HG02678 (cell line): Measurements from ENCODE around the gene MAST3.
"Not testable (repeated sequence)": the region's sequence is repeated elsewhere in the genome, so short reads cannot be mapped to it uniquely, and the experiment has no call there.

Experiments used
- ATAC-seq: cut with Tn5 transposase; IDR thresholded peaks from one replicate; pipeline ENCODE4 v1.9.1; 2021; ENCODE audit warnings: mild to moderate bottlenecking, moderate library complexity; ENCODE audit not compliant: unreplicated experiment

The MAST3 gene

DNA sequence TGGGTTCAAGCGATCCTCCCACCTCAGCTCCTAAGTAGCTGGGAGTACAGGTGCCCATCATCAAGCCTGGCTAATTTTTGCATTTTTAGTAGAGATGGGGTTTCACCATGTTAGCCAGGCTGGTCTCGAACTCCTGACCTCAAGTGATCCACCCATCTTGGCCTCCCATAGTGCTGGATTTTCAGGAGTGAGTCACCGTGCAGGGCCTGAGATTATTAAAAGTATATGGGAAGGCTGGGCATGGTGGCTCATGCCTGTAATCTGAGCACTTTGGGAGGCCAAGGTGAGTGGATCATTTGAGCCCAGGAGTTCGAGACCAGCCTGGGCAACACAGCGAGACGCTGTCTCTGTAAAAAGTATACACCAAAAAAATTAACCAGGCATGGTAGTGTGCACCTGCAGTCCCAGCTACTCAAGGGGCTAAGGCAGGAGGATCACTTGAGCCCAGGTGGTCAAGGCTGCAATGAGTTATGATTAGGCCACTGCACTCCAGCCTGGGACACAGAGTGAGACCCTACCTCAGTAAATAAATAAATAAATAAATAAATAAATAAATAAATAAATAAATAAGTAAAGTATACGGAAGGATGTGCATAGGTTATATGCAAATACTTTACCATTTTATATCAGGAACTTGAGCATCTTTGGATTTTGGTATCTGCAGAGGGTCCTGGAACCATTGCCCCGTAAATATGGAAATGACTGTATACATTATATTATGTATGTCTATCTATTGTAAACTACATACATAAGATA, 11.7 kb upstream of the MAST3 start:
- ATAC-seq = no peak

DNA sequence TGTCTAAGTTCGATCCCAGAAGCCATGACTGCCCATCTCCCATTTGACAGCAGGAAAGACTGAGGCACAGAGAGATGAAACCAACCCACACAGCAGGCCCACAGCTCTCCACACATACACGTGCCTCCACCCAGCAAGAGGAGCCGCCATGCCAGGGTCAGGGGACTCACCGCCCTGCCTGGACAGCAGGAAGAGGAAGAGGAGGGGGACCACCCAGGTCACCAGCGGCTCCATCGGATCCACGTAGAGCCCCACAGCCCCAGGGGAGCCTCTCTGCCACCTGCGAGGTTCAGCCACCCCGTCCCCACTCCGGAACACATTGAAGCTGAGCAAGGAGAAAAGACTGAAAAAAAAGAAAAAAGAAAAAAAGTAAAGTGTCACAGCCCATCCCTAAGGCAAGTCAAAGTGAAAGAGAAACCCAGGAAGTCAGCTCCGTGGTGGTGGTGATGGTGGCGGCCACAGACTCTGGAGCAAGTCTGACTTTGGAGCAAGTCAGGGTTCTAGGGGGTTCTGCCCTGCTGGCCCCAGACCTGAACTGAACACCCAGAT, 10.9 kb upstream of the MAST3 start, which contains the start of gene IL12RB1:
Gene IL12RB1, minus strand, starts transcription at position 345 of the 549 bp plus-strand sequence. Its CDS starts 111 bp downstream, at position 234.
- no peak for ATAC-seq

DNA sequence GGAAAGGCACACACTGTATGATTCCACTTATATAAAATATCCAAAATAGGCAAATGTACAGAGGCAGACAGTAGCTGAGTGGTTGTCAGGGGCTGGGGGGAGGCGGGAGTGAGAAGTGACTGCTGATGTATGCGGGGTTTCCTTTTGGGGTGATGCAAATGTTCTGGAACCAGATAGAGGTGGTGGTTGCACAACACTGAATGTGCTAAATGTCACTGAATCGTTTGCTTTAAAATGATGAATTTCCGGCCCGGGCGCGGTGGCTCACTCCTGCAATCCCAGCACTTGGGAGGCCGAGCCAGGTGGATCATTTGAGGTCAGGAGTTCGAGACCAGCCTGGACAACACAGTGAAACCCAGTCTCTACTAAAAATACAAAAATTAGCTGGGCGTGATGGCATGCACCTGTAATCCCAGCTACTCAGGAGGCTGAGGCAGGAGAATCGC, 8.5 kb upstream of the MAST3 start:
- ATAC-seq = not testable (repeated sequence)

DNA sequence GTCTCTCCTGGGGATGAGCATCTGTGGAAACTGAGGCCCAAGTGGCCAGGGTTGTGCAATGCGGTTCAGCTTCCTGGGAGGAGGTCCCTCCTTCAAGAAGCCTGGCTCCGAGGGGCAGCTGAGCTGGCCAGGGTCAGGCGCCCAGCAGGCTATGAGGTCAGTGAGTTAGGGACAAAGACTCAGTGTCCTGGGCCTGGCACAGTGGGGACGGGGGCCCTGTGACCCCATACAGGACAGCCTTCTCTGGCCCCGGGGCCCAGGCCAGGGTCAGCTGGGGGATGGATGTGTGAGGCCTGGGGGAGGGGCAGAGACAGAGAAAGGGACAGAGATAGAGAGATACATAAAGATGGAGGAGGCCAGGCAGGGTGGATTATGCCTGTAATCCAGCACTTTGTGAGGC, 7.9 kb upstream of the MAST3 start:
- no peak for ATAC-seq

DNA sequence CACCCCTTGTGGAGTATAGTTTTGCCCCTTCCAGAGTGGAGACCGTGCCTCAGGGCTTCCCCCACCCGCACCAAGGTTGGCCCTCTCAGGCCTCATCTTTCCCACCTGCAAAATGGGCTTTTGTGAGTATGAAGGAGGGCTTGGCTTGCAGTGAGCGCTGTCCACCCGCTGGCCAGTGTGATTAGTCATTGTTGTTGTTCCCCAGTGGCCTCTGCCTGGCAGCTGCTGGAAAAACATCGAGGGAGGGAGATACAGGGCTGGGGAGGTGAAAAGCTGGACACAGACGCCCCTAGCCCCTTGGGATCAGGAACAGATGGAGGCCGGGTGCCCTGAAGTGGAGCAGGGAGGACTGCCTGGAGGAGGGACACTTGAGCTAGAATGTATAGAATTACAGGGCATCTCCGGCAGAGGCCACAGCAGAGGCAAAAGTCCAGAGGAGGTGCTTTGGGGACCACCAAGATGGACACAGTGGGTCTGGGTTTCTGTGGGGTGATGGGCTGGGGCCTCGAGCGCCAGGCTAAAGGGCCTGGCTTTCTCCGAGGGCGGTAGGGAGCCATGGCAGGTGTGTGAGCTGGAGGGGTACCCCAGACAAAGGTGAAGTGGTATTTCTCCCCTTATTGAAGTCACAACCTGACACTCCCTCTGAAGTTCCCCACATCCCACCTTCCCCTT, 6.9 kb upstream of the MAST3 start:
- ATAC-seq = no peak

DNA sequence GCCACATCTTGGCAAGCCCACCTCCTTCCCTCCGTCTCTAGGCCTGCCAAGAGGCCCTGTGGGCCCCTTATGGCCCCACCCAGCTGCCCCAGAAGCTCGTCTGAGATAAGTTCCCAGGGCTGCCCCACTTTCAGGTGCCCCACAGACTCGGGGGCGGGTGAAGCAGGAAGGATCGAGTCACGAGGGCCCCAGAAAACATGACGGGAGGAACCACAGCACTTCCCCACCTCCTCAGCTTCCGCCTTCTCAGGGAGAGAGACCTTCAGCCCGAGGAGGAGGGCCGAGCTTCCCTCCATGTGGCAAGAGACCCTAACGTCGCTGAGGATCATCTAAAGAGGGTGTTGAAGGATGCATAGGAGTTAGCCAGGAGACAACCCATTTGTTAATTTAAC, 6.4 kb upstream of the MAST3 start:
- ATAC-seq = no peak

DNA sequence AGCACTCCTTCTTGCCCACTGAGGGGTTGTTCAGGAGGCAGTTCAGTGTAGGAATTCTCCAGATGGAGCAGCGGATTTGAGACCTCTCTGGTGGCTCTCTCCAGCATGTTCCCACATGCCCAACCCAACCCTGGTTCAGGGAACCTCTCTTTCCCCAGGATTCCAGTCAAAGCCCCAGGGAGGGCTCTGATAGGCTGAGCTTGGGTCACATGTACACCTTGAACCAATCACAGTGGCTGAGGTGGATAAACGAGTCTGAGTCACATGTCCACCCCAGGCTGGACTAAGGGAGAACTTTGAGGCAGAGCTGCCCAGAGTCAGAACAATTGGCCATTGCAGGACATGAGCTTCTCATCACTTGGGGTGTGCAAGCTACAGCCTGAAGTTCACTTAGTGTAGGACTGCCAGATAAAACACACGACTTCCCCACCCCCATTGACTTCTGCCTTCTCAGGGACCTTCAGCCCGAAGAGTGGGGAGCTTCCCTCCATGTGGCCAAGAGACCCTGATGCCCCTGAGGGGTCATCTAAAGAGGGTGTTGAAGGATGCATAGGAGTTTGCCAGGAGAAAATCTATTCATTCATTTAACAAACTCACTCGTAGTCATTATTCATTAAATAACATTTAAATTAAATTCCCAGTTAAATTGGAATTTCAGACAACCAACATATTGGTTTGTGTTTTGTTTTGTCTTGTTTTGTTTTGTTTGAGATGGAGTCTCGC, 4.0 kb upstream of the MAST3 start:
- ATAC-seq = no peak

DNA sequence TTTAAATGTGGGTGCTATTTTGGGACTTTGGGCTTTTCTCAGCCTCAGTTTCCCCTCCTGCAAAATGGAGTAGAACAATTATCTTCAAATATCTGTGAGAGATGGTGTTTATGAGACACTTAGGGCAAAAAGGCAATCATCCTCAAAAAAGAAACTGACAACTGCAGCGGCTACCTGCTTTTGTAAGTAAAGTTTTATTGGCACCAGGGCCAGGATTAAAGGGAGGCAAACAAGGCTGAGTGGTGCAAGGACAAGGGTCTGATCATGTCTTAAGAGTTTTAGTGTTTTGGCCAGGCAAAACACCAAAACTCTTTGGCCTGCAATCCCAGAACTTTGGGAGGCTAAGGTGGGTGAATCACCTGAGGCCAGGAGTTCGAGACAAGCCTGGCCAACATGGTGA, 1.3 kb upstream of the MAST3 start:
- no peak for ATAC-seq

DNA sequence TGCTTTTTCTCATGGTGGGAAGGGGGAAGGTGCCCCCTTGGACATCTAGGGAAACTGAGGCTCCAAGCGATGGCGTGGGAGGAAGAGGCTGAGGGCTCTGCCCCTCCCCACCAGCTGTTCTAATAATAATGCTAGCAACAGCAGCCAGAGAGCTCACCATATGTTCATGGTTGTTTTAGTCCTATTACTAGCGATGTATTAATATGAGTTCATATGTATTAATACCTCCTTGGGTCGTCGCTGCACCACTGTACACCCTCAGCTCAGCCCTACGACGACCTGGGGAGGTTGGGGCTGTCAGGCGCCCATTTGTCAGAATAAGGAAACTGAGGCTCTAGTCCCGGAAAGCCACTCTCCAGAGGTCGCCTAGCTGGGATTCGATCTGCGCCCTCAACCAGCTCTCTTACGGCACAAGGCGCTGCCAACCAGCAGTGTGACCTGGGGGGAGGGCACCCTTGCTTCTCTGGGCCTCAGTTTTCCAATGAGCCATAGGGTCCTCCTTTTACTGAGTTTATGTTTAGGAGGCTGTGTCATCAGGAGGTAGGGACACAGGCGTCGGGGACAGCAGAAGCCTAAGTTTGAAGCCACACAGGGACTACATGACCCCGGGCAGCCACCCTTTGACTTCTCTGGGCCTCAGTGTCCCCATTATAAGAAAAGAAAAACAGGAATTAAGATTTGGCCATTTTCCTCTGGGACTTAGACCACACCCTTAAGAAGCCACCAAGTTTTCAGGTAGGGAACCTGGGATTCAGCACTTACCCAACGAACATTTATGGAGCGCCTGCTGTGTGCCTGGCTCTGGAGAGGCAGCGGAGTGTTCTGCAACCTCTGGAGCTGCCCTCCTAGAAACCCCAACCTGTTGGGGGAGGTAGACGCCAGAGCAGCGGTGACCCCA, 664 bp downstream of the MAST3 start:
- ATAC-seq = no peak

DNA sequence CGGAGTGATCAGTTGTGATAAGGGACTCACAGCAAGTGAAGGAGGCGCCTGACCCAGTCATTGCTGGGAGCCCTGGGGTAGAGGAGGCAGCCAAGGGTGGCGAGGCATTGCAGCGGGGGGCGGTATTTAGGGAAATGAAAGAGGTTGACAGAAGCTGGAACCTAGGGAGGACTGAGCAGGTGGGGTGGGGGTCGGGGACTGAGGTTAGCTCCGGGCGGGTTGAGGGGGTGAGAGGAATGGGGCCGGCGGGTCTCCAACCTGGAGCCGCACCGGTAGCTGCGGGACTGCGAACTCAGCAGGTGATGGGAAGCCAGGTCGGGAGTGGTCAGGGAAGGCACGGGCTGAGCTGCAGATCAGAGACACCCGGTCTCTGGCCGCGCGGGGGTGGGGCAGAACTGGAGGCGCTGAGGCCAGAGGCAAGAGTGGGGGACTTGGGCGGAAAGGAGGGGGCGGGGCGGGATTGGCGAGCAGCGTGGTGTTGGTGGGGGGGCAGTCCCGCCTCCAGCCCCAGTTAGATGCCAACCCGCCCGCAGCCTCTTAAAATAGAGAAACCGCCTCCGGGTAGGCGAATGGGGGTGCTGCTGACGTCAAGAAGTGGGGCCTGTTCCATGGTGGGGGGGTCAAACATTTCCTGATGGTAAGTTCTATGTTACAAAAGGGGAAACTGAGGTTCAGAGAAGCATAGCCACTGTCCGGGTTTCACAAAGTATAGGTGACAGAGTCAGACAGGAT, 1.5 kb downstream of the MAST3 start:
- ATAC-seq = peak; percentile 54

DNA sequence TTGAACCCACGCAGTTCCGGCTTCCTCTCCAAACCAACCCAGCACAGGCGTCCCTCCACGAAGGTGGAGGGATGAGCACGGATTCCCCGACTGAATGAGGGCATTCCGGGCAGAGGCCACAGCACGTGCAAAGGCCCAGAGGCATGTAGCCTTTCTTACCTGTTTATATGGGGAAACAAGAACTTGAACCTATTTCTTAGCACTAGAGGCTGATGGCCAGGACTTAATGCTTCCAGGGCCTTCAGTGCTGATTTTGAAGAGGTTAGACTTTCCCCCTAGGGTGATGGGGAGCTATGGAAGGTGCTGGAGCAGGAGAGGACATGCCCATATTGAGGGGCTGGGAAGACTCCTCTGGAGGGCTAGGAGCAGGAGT, 2.0 kb downstream of the MAST3 start:
- ATAC-seq = no peak

DNA sequence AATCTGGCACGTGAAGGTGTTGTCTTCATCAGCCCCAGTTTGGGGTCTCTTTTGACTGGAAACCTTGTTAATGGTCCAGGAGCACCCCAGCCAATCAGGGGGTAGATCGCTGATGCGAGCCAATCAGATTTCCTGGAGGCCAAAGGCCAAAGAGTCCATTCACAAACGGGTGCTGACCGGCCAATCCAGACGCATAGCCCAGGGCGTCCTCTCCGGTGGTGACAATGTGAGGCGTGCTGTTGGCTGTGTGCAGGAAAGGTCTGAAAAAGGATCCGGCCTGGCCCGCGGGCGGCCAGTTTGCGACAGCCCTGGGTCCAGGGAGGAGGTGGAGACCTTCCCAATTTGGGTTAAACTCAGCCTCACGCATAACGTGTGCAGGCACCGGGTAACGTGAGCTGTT, 3.1 kb downstream of the MAST3 start:
- ATAC-seq = no peak

DNA sequence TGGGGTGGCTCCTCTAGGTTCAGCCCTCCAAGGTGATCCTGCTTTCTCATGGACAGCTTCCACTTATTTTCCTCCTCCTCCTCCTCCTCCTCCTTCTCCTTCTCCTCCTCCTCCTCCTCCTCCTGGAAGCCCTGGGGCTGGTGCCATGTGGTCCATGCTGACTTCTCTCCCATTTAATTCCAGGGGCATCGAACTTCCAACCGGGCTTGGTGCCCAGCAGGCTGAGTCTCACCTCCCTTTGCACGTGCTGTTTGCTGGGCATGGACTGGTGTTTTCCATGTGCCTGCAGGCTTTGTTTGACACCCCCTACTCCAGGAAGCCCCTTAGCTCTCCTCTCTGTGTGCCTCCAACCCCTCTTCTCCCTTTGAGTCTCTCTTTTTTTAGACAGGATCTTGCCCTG, 3.7 kb downstream of the MAST3 start:
- ATAC-seq = no peak

DNA sequence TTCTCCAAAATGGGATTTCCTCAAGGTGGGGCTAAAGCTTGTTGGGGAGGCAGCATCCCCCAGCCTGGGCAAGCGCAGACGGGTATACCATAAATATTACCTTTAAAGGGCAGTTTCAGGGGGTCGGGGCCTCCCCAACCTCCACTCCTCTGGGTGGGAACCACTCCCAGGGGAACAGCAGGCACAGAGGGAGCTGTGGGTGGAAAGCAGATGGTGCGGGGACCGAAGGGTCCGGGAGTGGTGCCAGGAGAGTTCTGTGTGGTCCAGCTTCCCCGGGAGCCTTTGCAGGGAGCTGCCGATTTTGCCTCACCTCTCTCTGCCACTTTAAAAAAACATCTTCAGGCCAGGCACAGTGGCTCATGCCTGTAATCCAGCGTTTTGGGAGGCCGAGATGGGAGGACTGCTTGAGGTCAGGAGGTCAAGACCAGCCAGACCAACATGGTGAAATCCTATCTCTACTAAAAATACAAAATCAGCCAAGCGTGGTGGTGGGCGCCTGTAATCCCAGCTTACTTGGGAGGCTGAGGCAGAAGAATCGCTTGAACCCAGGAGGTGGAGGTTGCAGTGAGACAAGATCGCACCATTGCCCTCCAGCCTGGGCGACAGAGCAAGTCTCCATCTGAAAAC, 5.5 kb downstream of the MAST3 start:
- no peak for ATAC-seq

DNA sequence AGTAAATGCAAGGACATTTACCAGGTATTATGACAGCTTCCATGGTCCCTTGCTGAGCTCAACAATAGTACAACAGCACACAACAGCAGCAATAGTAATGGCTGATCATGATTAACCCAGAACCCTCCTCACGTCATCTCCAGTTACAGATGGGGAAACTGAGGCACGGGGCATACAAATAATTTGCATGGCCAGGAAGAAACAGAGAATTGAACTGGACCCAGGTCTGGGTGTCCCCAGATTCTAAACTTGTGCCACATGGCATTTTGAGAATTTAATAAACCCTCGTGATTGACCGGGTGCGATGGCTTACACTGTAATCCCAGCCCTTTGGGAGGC, 7.2 kb downstream of the MAST3 start:
- ATAC-seq = no peak

DNA sequence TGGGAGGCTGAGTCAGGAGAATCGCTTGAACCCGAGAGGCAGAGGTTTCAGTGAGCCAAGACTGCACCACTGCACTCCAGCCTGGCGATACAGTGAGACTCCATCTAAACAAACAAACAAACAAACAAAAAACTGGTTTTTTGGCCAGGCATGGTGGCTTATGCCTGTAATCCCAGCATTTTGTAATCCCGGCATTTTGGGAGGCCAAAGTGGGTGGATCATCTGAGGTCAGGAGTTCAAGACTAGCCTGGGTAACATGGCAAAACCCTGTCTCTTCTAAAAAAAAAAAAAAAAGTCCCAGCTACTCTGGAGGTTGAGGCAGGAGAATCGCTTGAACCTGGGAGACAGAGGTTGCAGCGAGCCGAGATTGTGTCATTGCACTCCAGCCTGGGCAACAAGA, 7.7 kb downstream of the MAST3 start:
- ATAC-seq = not testable (repeated sequence)

DNA sequence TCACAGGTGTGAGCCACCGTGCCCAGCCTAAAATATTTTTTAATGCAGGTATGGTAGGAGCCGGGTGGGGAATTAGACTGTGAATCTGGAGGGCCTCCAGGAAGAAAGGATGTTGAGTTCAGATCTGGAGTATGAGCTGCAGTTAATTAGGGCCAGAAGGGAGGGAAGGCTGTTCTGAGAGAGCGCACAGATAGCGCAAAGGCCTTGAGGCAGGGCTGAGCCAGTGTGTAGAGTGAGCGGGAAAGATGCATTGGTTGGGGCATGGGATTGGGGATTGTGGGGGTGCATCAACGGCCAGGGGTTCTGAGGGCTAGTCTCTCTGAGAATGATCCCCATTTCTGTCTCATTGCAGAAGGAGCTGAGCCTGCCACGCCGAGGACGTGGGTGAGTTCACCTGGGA, 9.7 kb downstream of the MAST3 start:
- ATAC-seq = no peak

DNA sequence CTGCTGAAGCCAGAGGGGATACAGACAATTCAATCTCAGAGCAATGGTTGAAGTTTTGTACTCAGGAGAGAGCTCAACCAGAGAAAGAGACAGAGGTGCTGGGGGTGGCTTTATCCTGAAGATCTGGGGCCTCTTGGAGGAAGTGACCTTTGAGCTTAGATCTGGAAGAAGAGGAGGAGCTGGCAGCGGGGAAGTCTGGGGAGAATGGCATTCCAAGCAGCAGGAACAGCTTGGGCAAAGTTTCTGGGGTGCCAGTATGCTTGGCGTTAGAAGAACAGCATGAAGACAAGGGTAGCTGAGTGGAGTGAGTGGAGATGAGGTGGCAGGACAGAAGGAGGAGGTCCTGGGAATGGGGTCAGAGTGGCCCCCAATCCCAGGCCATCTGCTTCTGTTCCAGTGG, 11.3 kb downstream of the MAST3 start:
- ATAC-seq = no peak

DNA sequence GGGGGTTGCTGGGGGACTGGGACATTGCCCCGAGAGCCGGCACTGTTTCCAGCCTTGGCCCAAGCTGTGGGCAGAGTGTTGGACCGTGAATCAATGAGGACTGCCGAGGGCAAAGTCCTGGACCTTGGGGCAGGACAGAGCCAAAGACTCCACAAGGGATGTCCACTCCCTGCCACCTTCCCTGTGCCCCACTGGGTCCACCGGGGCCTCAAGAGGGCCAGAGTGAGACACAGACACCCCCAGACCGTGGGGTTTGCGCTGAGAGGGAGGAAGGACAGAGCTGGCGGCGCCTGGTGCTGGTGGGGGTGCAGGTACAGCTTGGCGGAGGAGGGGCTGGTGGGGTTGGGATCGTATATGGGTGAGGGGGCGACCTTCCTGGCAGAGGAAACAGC, 11.8 kb downstream of the MAST3 start:
- ATAC-seq = no peak
